Caki2 (cell line): ENCODE data around the gene TNFRSF1A. TPM values are rescaled to one million over a fixed set of nuclear protein-coding genes. Genes with fewer than 3 reads are reported as not detected.
A peak's percentile ranks its signal among the peaks of the same experiment; 100 is the strongest.
"Not testable (repeated sequence)": the region's sequence is repeated elsewhere in the genome, so short reads cannot be mapped to it uniquely, and the experiment has no call there.

Experiments used
- DNase-seq: peaks from one replicate; pipeline ENCODE4 v3.0.0-alpha.2; 2015; ENCODE audit warnings: low read depth
- in situ Hi-C: cut with HindIII; loops from 2 replicates; pipeline ENCODE4 v1.10.0; 2016; ENCODE audit warnings: low sequenced_read_pairs, low pct_unique_long_range_greater_than_20kb, mixed read lengths
- total RNA-seq: library from RNA; depleted of rRNA; stranded (reverse); fragments of >200 nt; shearing (Covaris generic); gene quantifications from 2 replicates; pipeline ENCODE4 v1.2.3, GENCODE V29; 2014; ENCODE audit warnings: low replicate concordance

Gene TNFRSF1A
- total RNA-seq, 1 experiment from 2014 or later, result 121 TPM

DNA sequence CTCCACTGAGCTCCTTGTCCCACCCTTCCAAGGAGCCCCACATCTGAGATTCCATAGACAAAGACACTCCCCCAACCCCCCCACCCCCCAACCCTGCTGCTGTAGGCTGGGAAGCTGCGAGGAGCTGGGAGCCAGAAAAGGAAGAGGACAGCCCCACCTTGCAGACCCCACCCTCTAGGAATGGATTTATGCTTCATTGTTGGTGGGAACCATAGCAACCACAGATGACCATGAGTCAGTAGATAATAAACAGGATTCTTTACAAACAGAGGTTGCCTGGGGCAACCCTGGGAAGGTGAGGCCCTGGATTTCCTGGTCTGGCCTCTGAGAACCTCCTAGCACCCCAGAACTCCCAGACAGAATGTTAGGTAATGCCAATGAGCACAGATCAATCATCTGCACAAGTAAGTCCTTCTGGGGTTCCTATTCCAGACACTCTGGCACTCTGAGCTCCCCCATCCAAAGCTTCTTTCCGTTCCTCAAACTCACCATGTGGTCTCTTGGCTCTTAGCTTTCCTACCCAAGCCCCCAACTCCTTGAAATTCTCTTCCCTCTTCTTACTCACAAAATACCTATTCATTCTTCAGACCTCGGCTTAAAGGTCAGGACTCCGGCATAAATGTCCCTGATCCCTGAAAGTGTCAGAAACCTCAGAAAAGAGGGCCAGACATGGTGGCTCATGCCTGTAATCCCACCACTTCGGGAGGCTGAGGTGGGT lies 46.6 kb downstream of the TNFRSF1A start:
- in situ Hi-C loops, result no loop called here
- peak; percentile 86 for DNase-seq

DNA sequence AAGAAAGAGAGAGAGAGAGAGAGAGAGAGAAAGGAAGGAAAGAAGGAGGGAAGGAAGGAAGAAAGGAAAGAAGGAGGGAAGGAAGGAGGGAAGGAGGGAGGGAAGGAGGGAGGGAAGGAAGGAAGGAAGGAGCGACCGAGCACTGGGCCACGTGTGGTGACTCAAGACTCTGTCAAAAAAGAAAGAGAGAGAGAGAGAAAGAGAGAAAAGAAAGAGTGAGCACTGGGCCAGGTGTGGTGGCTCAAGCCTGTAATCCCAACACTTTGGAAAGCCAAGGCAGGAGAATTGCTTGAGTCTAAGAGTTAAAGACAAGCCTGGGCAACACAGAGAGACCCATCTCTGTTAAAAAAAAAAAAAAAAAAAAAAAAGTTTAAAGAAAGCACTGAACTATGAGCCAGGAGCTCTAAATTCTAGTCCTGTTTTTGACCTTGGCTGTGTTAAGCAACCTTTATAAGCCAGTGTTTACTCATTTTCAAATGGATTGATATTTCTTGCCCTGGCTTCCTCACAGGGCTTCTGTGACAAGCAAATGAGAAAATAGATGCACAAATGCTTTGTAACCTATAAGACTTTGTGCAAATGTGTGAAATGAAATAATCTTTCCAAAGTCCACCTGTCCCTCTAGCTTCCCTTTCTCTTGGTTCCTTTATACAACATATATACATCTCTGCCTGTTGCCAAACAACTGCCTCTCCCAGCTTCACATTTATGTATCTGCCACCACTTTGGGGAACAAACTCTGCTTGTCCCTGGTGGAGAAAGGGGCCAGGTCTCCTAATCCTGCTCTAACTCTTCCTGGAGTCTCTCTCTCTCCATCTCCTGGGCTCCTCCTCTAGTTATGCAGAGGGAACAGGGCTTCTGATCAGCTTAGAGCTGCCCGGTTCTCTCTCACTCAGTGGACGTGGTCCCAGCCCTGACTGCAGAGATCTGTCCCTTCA lies 47.5 kb downstream of the TNFRSF1A start:
- DNase-seq, result no peak
- in situ Hi-C loops, result no loop called here

DNA sequence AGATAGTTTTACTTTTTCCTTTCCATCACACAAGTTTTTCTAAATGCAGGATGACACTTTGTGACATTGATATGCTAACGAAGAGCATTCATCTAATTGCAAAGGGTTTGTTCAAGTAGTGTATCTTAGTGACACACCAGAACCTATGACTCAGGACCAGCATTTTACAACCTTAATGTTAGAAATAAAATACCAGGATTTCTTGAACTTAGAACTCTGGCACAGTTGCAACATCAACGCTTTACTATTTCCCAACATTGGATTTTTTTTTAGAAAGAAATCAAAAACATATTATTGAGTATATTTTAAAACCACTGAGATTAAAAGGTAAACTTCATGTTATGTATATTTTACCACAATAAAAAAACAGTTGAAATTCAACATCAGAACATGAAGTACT lies 49.3 kb downstream of the TNFRSF1A start:
- in situ Hi-C loops, result no loop called here
- DNase-seq, result no peak

DNA sequence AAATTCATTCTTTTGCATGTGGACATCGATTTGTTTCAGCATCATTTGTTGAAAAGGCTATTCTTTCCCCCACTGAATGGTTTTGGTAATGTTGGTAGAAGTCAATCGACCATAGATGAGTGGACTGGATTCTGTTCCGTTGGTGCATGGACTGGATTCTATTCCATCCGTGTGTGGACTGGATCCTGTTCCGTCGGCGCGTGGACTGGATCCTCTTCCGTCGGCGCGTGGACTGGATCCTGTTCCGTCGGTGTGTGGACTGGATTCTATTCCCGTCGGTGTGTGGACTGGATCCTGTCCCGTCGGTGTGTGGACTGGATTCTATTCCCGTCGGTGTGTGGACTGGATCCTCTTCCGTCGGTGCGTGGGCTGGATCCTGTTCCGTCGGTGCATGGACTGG lies 52.0 kb downstream of the TNFRSF1A start:
- DNase-seq, in situ Hi-C loops: not testable (repeated sequence)

DNA sequence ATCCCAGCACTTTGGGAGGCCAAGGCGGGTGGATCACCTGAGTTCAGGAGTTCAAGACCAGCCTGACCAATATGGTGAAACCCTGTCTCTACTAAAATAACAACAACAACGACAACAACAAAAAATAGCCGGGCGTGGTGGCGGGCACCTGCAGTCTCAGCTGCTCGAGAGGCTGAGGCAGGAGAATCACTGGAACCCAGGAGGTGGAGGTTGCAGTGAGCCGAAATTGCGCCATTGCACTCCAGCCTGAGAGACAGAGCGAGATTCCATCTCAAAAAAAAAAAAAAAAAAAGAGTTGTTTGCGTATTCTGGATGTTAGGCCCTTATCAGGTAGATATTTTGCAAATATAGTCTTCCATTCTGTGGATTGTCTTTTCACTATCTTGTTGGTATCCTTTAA lies 52.8 kb downstream of the TNFRSF1A start:
- DNase-seq, in situ Hi-C loops: not testable (repeated sequence)

DNA sequence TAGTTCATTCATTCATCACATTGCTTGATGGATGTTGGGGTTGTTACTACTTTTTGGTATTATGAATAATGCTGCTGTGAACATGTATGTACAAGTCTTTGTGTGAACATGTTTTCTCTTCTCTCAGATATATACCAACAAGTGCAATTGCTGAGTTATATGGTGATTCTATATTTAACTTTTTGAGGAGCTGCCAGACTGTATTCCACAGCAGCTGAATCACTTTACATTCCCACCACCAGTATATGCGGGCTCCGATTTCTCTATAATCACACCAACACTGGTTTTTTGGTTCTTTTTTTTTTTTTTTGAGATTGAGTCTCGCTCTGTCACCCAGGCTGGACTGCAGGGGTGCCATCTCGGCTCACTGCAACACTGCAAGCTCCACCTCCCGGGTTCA lies 53.6 kb downstream of the TNFRSF1A start:
- in situ Hi-C loops, result no loop called here
- no peak for DNase-seq

DNA sequence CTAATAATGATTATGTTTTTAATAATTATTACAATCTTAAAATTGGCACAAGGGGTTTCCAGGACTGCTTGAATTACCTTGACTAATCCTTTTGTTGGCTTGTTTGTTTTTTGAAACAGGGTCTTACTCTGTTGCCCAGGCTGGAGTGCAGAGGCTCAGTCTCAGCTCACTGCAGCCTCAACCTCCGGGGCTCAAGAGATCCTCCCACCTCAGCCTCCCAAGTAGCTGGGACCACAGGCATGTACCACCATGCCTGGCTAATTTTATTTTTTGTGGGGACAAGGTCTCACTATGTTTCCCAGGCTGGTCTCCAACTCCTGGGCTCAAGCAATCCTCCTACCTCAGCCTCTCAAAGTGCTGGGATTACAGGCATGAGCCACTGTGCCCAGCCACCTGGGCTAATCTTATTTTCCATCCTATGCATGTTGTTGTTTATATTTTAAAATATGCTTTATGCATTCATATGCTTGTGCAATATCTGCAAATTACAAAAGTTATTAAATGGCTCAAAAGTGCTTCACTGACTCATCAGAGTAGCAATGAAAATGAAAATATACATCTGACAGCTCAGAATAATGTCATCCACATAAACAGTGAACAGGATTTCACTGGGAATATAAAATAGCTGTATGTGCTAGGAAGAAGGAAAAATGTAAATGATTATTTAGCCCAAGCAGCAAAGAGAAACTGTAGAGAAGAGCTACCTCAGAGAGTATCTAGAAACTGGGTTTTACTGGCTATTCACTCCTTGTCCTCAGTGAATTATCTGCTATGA lies 56.2 kb downstream of the TNFRSF1A start:
- in situ Hi-C loops, result no loop called here

DNA sequence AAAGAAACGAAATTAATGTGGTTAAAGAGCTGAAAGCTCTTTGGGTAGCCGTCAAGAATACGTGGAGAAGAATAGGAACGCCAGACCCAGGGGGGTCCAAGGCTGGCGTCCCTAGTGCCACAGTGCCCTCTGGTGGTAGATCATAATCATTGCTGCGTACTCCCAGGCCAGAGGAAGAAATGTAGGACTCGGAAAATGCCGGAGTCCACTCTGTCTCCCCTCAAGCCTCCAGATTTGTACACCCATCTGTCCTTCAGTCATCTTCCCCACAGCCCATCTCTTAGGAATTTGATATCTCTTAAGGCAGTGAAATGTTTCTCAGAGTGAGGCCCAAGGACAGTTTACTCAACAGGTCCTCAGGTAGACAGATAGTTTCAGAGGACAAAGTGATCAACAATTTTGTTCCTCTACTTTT lies 56.8 kb downstream of the TNFRSF1A start:
- peak; percentile 60 for DNase-seq
- in situ Hi-C loops, result no loop called here

More for the DNA sequence above, 56.2 kb downstream of the TNFRSF1A start:
- DNase-seq, result no peak

DNA sequence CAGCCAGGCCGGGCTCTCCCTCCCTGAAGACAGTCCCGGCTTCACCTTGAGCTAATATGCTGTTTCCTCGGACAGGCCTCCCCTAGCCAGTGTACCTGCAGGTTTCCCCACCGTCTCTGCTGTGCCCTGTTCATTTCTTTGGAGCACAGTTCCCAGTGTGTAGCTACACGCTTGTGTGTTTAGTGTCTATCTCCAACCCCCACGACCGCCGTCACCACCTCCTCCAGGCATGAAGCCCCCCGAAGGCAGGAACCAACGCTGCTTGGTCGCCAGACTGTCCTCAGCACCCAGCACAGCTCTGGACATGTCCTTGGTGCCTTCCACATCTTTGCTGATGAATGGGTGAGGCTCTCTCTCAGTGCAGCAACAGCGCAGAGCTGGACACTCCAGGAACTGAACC lies 57.6 kb downstream of the TNFRSF1A start:
- in situ Hi-C loops, result no loop called here

DNA sequence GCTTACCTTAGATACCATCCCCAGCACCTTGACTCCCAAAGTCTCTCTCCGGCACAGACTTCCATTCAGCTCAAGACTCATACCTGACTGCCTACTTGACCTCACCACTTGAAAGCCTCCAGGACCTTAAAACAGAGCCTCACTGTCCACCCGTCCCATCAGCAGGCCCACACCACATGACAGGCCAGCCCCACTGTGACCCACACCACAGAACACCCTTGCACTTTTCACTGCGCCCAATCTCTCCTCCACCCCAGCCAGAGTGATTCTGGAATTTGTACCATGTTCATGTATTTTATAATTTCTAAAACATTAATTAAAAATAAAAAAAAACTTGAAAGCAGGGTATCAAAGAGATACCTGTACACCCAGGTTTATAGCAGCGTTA lies 59.4 kb downstream of the TNFRSF1A start:
- in situ Hi-C loops, result no loop called here

More for the DNA sequence above, 57.6 kb downstream of the TNFRSF1A start:
- DNase-seq, result no peak

DNA sequence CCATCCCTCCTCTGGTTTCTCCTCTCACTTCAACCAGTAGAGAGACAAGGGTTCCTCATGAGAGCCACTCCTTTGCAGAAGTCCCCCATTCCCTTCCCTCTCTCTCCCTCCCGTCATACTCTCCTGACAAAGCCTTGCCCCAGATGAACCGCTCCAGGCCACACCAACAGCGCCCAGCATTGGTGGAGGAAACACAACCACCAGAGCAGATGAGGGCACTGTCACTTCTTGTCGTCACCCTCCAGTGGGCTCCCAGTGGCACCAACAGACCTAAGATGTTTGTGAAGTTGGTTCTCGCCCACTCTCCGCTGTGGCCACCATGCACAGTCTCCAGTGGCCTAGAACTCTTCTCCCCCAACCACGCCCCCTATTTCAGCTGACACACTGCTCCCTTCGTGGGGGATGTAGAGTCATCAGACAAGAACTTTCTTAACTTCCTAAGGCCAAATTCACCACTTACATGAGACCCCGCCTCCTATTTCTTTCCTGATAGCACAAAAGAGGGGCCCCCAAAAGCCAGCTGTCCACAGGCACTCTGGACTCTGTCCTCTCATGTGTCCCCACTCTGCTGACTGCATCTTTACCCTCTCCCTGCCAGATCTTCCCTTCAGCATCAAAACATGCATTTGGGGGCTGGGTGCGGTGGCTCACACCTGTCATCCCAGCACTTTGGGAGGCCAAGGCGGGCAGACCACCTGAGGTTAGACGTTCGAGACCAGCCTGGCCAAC lies 60.6 kb downstream of the TNFRSF1A start:
- DNase-seq, result no peak

More for the DNA sequence above, 59.4 kb downstream of the TNFRSF1A start:
- DNase-seq, result no peak

DNA sequence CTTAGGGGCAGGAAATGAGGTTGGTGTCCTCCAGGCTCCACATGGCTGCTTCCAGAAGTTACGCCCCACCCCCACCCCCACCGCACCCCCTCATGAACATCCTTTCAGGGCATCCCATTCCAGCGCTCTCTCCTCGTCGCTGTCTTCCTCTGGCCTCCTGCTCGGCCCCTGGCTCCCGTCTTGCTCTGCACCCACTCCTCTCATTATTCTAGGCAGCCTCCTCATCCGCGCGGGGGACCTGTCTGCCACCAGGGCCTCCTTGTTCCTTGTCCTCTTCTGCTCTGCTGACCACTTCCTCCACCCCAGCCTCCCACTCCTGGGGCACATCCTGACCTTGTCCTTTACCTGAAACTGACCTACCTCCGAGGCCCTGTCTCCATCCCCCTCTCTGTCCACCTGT lies 61.2 kb downstream of the TNFRSF1A start:
- in situ Hi-C loops, result no loop called here

More for the DNA sequence above, 60.6 kb downstream of the TNFRSF1A start:
- in situ Hi-C loops, result no loop called here

DNA sequence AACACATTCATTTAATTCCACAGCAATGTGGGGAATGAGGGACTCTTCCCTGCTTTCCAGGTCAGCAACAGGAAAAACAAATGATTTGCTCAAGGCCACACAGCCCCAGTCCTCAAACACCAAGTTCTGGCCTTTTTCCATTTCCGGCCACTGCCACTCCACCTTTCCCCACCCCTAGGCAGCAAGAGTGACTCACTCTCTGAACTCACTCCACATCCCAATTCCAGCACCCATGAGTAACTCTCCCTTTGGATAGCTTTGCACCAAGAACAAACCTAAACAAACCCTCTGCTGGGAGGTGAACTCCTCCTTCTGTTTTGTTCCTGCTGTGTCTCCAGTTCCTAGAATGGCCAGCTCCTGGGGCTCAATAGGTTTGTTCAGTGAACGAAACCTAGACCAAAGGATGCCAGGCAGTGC lies 61.8 kb downstream of the TNFRSF1A start:
- in situ Hi-C loops, result no loop called here
- peak; percentile 78 for DNase-seq

More for the DNA sequence above, 61.2 kb downstream of the TNFRSF1A start:
- no peak for DNase-seq

DNA sequence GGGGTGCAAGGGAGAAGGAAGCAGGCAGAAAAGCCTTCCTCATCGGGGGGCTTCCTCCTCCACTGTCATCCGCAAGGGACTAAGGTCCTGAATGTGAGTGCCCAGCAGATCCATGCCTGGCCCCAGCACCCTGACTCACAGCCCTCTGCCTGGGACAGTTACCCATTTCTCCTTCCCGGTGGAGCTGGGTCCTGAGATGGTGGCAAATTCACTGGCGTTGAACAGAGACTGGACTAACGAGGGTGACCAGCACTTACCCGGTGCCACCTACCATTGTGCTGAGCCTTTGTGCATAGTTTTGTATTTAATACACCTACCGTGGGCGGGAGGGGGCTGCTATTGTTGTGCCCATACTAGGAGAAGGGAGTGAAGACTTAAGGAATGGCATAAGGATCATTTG lies 62.2 kb downstream of the TNFRSF1A start:
- in situ Hi-C loops, result no loop called here

DNA sequence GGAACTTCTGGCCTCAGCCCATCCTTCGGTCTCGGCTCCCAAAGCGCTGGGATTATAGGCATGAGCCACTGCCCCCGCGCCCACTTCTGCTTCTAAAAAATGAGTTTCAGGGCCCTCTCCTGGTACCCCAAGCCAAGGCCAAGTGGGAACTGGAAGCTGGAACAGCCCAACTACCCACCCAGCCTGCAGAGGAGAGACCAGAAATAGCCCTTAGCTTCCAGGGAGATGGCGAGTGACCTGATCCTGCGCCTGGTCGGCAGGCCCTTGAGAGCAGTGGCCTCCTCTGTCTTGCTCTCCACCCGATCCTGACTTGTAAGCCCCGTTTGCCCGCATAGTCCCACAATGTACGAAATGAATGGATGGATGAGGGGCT lies 62.6 kb downstream of the TNFRSF1A start:
- in situ Hi-C loops, result no loop called here

More for the DNA sequence above, 62.2 kb downstream of the TNFRSF1A start:
- no peak for DNase-seq

More for the DNA sequence above, 62.6 kb downstream of the TNFRSF1A start:
- no peak for DNase-seq
